ENCODE measurements around the gene NT5DC3. TPM values are rescaled to one million over a fixed set of nuclear protein-coding genes. Genes with fewer than 3 reads are reported as not detected.

Gene NT5DC3
- 4.7 and 5.6 TPM in 2 replicates for total RNA-seq

GRCh38 chr12:103840876-103841689, at the start of gene NT5DC3:
Gene NT5DC3 (minus strand): TSS chr12:103841234. CDS start chr12:103841156, 78 bp downstream.
- intact Hi-C loops (cut with micrococcal nuclease): loop anchor here (1.0 to 5.0 kb wide), 13 partner anchors 37 to 1780 kb away; partner anchors contain the start of genes ALDH1L2, C12orf75, HSP90B1 and NFYB

- intact Hi-C loops (cut with micrococcal nuclease): no loop called here
Observed at GRCh38 chr12:103887738-103888137, 46.7 kb upstream of the NT5DC3 start.

- intact Hi-C loops (cut with micrococcal nuclease): no loop called here
Observed at GRCh38 chr12:103886195-103886797, 45.3 kb upstream of the NT5DC3 start.

GRCh38 chr12:103884316-103884715, 43.3 kb upstream of the NT5DC3 start:
- intact Hi-C loops (cut with micrococcal nuclease): loop anchor here (1.0 to 2.0 kb wide), 6 partner anchors 41 to 225 kb away; partner anchors contain the start of gene HSP90B1

- intact Hi-C loops (cut with micrococcal nuclease): loop anchor here (1.0 to 2.0 kb wide), 6 partner anchors 41 to 225 kb away; partner anchors contain the start of gene HSP90B1
Observed at GRCh38 chr12:103883908-103884307, 42.9 kb upstream of the NT5DC3 start.

- intact Hi-C loops (cut with micrococcal nuclease): no loop called here
Observed at GRCh38 chr12:103882861-103883596, 42.0 kb upstream of the NT5DC3 start.

GRCh38 chr12:103881261-103881660, 40.2 kb upstream of the NT5DC3 start:
- intact Hi-C loops (cut with micrococcal nuclease): no loop called here

GRCh38 chr12:103880299-103881142, 39.5 kb upstream of the NT5DC3 start:
- intact Hi-C loops (cut with micrococcal nuclease): no loop called here

- intact Hi-C loops (cut with micrococcal nuclease): loop anchor here (2.0 to 5.0 kb wide), 2 partner anchors 177 to 477 kb away; no protein-coding TSS in a partner anchor
Observed at GRCh38 chr12:103879878-103880277, 38.8 kb upstream of the NT5DC3 start.

- intact Hi-C loops (cut with micrococcal nuclease): loop anchor here (2.0 to 5.0 kb wide), 2 partner anchors 178 to 478 kb away; no protein-coding TSS in a partner anchor
Observed at GRCh38 chr12:103879048-103879692, 38.1 kb upstream of the NT5DC3 start.

- intact Hi-C loops (cut with micrococcal nuclease): loop anchor here (1.0 to 5.0 kb wide), 8 partner anchors 37 to 479 kb away; partner anchors contain the start of genes NT5DC3 and TDG
Observed at GRCh38 chr12:103877934-103878510, 37.0 kb upstream of the NT5DC3 start.

GRCh38 chr12:103877288-103877687, 36.3 kb upstream of the NT5DC3 start:
- intact Hi-C loops (cut with micrococcal nuclease): loop anchor here (5.0 kb wide), 1 partner anchor 480 kb away; no protein-coding TSS in a partner anchor

- intact Hi-C loops (cut with micrococcal nuclease): loop anchor here (5.0 kb wide), 1 partner anchor 482 kb away; no protein-coding TSS in a partner anchor
Observed at GRCh38 chr12:103875666-103876065, 34.6 kb upstream of the NT5DC3 start.

- intact Hi-C loops (cut with micrococcal nuclease): no loop called here
Observed at GRCh38 chr12:103868215-103868614, 27.2 kb upstream of the NT5DC3 start.

GRCh38 chr12:103865151-103865730, 24.2 kb upstream of the NT5DC3 start:
- intact Hi-C loops (cut with micrococcal nuclease): no loop called here

- intact Hi-C loops (cut with micrococcal nuclease): no loop called here
Observed at GRCh38 chr12:103864710-103865109, 23.7 kb upstream of the NT5DC3 start.

GRCh38 chr12:103858953-103859601, 18.0 kb upstream of the NT5DC3 start:
- intact Hi-C loops (cut with micrococcal nuclease): no loop called here

GRCh38 chr12:103858335-103858734, 17.3 kb upstream of the NT5DC3 start:
- intact Hi-C loops (cut with micrococcal nuclease): no loop called here

GRCh38 chr12:103857164-103857563, 16.1 kb upstream of the NT5DC3 start:
- intact Hi-C loops (cut with micrococcal nuclease): no loop called here

Measured in T-helper 1 cell treated with Interleukin-12 subunit alpha and Interleukin-12 subunit beta and Interleukin-4 antibody, amounts not matched to agents 30 ng/mL and 1 ng/mL, for 36 hours (primary cell).